Uterus (tissue), 4 donors: ENCODE measurements around the gene C9orf153. TPM values are rescaled to one million over a fixed set of nuclear protein-coding genes. Genes with fewer than 3 reads are reported as not detected.

Source experiments
- DNase-seq, 2 donors: peaks; one replicate each; pipeline ENCODE4 v3.0.0-alpha.2; 2019 to 2020
- H3K27ac ChIP-seq, 2 donors: fragments of 200-600 bp; sonication (generic); 1 replicate in 1 of 2; 2 replicates in 1 of 2; pipeline ENCODE4 v1.5.1; 2016 to 2018
- H3K27me3 ChIP-seq, 2 donors: fragments of 200-600 bp; sonication (generic); one replicate each; pipeline ENCODE4 v1.5.1; 2018 to 2019; ENCODE audit warnings: control low read depth in 1 of 2
- H3K36me3 ChIP-seq, 2 donors: fragments of 200-600 bp; sonication (generic); one replicate each; pipeline ENCODE4 v1.5.1; 2019; ENCODE audit warnings: control low read depth in 1 of 2
- H3K4me1 ChIP-seq, 2 donors: fragments of 200-600 bp; sonication (generic); one replicate each; pipeline ENCODE4 v1.5.1; 2018 to 2019; ENCODE audit warnings: control low read depth in 1 of 2
- H3K4me3 ChIP-seq, 2 donors: fragments of 200-600 bp; sonication (generic); 1 replicate in 1 of 2; 2 replicates in 1 of 2; pipeline ENCODE4 v1.5.1; 2018 to 2019; ENCODE audit warnings: mild to moderate bottlenecking in 1 of 2
- H3K9me3 ChIP-seq, 2 donors: fragments of 200-600 bp; sonication (generic); one replicate each; pipeline ENCODE4 v1.5.1; 2019; ENCODE audit warnings: control low read depth in 1 of 2
- POLR2A ChIP-seq, 2 donors: fragments of 450-650 bp; IDR thresholded peaks; one replicate each; pipeline ENCODE4 v1.6.1; 2016; ENCODE audit warnings: antibody characterized with exemption in 2 of 2, mild to moderate bottlenecking in 1 of 2, moderate library complexity in 1 of 2
- intact Hi-C: fragments of 100-400 bp; cut with DNase I; formaldehyde crosslinking; loops from one replicate; pipeline ENCODE4 v1.15.1; 2023; ENCODE audit warnings: low total_unique reads
- total RNA-seq, 4 donors: library from RNA; depleted of rRNA in 3 of 4; stranded (reverse); fragments of >200 nt in 3 of 4; gene quantifications; one replicate each; pipeline versions ENCODE4 v1.1.0 to v1.2.4, GENCODE V29; 2014 to 2023
- TF ChIP-seq, protein P1 (sequence below), 4 experiments: fragments of 200-600 bp in 2 of 4; fragments of 450-650 bp in 2 of 4; sonication (generic) in 2 of 4; IDR thresholded peaks; one replicate each; pipeline ENCODE4 v1.5.1; 2016 to 2019; ENCODE audit warnings: antibody characterized with exemption in 4 of 4, mild to moderate bottlenecking in 2 of 4, moderate library complexity in 1 of 4
- donor health status: DM: yes; HTN: yes; CAD: no.

The C9orf153 gene
- total RNA-seq, 4 donors from 2014 or later: 0.82 to 1.8 (median 1.5) TPM; not detected in 1

DNA sequence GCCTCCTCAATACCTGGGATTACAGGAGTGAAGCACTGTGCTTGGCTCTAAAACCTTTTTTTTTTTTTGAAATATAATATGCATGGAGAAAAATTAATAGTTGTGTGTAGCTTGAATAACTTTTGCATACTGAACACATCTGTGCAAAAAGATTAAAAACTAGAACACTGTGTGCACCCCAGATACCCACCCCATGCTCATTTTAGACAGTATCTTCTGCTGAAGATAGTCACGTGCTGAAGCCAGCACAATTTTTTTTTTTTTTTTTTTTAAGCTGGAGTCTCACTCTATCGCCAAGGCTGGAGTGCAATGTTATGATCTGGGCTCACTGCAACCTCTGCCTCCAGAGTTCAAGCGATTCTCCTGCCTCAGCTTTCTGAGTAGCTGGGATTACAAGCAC lies 39.9 kb downstream of the C9orf153 start:
- TF ChIP-seq, protein P1, sequence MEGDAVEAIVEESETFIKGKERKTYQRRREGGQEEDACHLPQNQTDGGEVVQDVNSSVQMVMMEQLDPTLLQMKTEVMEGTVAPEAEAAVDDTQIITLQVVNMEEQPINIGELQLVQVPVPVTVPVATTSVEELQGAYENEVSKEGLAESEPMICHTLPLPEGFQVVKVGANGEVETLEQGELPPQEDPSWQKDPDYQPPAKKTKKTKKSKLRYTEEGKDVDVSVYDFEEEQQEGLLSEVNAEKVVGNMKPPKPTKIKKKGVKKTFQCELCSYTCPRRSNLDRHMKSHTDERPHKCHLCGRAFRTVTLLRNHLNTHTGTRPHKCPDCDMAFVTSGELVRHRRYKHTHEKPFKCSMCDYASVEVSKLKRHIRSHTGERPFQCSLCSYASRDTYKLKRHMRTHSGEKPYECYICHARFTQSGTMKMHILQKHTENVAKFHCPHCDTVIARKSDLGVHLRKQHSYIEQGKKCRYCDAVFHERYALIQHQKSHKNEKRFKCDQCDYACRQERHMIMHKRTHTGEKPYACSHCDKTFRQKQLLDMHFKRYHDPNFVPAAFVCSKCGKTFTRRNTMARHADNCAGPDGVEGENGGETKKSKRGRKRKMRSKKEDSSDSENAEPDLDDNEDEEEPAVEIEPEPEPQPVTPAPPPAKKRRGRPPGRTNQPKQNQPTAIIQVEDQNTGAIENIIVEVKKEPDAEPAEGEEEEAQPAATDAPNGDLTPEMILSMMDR (IDR thresholded peaks at IDR 0.05): no peak
- no peak for TF ChIP-seq POLR2A (IDR thresholded peaks at IDR 0.05)
- Histone ChIP-seq H3K27ac (no peak overlapping the region), H3K4me1 (no peaks in the 10 kb centered on the region), H3K9me3 (no peaks in the 10 kb centered on the region), H3K4me3 (no peak overlapping the region), H3K36me3 (no peaks in the 10 kb centered on the region), H3K27me3 (no peaks in the 10 kb centered on the region)
- no peak for DNase-seq
- intact Hi-C loops: no loop called here

DNA sequence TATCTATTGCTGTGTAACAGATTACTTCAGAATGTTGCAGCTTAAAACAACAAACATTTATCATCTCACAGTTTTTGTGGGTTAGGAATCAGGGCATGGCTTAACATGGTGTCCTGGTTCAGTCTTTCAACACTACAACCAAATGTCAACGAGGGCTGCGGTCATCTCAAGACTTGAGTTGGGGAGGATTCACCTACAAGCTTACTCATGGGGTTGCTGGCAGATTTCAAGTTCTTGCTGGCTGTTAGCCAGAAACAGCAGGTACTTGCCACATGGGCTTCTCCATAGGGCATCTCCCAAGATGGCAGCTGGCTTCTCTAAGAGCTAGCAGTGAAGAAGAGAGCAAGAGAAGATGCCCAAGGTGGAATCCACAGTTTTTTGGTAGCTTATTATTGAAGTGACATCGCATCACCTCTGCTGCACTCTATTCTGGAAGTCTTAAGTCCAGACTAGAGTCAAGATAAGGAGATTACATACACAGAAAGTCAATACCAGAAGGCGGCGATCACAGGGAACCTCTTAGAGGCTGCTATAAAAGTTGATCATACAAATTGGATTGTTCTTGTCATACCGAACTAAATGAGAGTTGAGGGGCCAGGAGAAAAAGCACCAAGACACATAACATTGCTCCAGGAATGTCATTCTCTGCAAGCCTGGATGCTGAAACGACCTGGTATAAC lies 42.2 kb downstream of the C9orf153 start:
- intact Hi-C loops: no loop called here

DNA sequence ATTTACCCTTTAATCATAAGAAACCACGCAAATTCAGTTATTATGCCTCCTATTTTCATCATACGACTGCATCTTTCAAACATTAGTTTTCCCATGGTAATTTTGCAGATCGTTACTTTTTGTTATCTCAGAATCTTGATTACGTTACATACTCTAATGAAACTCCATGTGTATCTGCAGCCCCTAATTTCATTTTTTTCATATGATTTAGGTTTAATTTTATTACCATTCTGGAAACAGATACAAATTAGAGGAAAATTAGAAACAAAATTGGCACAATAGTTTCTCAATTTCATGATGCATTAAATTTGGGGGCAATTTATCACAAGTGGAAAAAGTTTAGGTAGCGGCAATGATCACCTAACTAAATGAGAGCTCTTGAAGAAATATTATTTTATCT lies 52.3 kb downstream of the C9orf153 start:
- intact Hi-C loops: no loop called here
- no peaks in the 10 kb centered on the region for H3K4me1 ChIP-seq

More for the DNA sequence above, 42.2 kb downstream of the C9orf153 start:
- Histone ChIP-seq H3K4me1 (no peaks in the 10 kb centered on the region), H3K4me3 (no peak overlapping the region), H3K27ac (no peak overlapping the region), H3K36me3 (no peaks in the 10 kb centered on the region), H3K9me3 (no peaks in the 10 kb centered on the region), H3K27me3 (no peaks in the 10 kb centered on the region)
- TF ChIP-seq, protein P1 (IDR thresholded peaks at IDR 0.05): no peak
- TF ChIP-seq POLR2A (IDR thresholded peaks at IDR 0.05): no peak
- DNase-seq: no peak

DNA sequence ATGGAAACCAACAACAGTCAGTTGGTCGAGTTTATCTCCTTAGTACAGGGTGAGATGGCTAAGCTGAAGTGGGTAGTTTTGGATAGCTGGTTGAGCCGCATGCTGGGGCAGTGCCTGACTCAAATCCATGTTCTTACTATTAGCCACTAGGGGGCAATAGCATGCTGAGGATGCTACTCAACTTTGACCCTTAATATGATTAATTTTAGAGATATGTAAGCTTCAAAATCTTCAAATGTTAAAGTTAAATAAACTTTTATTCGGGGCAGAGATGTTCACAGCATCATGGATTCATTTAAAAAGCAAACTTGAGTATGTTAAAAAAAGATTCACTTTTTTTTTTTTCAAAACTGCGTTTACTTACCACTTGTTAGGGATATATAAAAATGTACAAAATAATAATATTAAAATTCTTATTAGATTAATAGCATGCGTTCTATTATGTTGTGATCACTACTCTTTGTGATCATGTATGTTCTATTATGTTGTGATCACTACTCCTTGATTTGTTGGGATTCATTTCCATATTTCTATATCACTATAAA lies 57.0 kb downstream of the C9orf153 start:
- TF ChIP-seq, protein P1 (IDR thresholded peaks at IDR 0.05): peak; percentile 46 to 55 (median 50)
- TF ChIP-seq POLR2A (IDR thresholded peaks at IDR 0.05): no peak
- Histone ChIP-seq H3K4me1 (no peaks in the 10 kb centered on the region), H3K27me3 (no peaks in the 10 kb centered on the region), H3K36me3 (no peaks in the 10 kb centered on the region), H3K27ac (no peak overlapping the region), H3K4me3 (no peak overlapping the region), H3K9me3 (no peaks in the 10 kb centered on the region)
- intact Hi-C loops: no loop called here
- no peak for DNase-seq

More for the DNA sequence above, 52.3 kb downstream of the C9orf153 start:
- Histone ChIP-seq H3K9me3 (no peaks in the 10 kb centered on the region), H3K27ac (no peak overlapping the region), H3K4me3 (no peak overlapping the region), H3K27me3 (no peaks in the 10 kb centered on the region), H3K36me3 (no peaks in the 10 kb centered on the region)
- DNase-seq: no peak
- no peak for TF ChIP-seq POLR2A (IDR thresholded peaks at IDR 0.05)
- TF ChIP-seq, protein P1 (IDR thresholded peaks at IDR 0.05): no peak

DNA sequence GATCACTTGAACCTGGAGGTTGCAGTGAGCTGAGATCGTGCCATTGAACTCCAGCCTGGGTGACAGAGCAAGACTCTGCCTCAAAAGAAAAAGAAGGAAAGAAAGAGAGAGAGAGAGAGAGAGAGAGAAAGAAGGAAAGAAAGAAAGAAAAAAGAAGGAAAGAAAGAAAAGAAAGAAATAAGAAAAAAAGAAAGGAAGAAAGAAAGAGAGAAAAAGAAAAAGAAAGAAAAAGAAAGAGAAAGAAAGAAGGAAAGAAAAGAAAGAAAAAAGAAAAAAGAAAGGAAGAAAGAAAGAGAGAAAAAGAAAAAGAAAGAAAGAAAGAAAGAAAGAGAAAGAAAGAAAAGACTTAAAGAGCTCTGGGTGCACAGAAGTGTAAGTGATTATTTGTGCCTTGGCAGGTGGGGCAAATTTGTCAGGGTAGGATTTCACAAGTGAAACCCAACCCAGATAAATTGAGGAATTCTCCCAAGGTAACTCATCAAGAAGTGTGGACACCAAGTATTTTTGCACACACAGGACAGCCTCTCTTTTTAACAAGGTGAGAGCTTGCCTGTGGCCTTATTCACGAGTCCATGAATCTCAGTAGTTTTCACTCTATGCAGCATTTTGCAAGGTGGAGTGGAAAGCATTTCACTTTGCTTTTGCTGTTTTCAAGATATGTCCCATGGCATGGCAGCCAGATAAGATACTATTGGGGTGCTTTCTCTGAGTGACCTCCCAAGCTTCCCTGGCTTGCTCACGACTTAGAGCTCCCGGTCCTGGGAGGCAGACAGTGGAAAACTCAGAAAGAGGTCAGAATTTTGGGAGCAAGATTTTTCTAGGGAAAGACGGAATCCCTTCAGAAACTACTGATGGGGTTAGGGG lies 57.8 kb downstream of the C9orf153 start:
- intact Hi-C loops: no loop called here
- Histone ChIP-seq H3K9me3 (no peaks in the 10 kb centered on the region), H3K4me1 (no peaks in the 10 kb centered on the region), H3K36me3 (no peaks in the 10 kb centered on the region), H3K27ac (no peak overlapping the region), H3K27me3 (no peaks in the 10 kb centered on the region), H3K4me3 (no peak overlapping the region)
- no peak for TF ChIP-seq POLR2A (IDR thresholded peaks at IDR 0.05)
- TF ChIP-seq, protein P1 (IDR thresholded peaks at IDR 0.05): no peak
- DNase-seq: no peak
